GM10248 (cell line): ENCODE measurements around the gene BANF2.

Source experiments
- CTCF ChIA-PET: fragments of 300-600 bp; sonication (Branson Sonifier 250); formaldehyde crosslinking; extraction: SDS; loops from one replicate; lab custom pipeline; 2021; ENCODE audit warnings: antibody characterized with exemption; lab: Yijun Ruan, JAX
- POLR2A ChIA-PET: fragments of 350-650 bp; sonication (Branson Sonifier 250); formaldehyde crosslinking; extraction: SDS; loops from one replicate; lab custom pipeline; 2020; ENCODE audit warnings: antibody characterized with exemption; lab: Yijun Ruan, JAX
- DNase-seq: peaks from one replicate; pipeline ENCODE4 v3.0.0; 2012; ENCODE audit errors: extremely low spot score
- TF ChIP-seq, protein P1 (sequence below): IDR thresholded peaks from 2 replicates; pipeline ENCODE4 v1.5.1; 2012; ENCODE audit warnings: mild to moderate bottlenecking, low read depth; ENCODE audit errors: extremely low read depth, missing control alignments, control extremely low read depth

The BANF2 gene

GRCh38 chr20:17761604-17762003 is 61.8 kb downstream of the BANF2 start:
- ChIA-PET CTCF (no interaction called here), POLR2A (no interaction called here)
- DNase-seq = no peak
- TF ChIP-seq, protein P1, sequence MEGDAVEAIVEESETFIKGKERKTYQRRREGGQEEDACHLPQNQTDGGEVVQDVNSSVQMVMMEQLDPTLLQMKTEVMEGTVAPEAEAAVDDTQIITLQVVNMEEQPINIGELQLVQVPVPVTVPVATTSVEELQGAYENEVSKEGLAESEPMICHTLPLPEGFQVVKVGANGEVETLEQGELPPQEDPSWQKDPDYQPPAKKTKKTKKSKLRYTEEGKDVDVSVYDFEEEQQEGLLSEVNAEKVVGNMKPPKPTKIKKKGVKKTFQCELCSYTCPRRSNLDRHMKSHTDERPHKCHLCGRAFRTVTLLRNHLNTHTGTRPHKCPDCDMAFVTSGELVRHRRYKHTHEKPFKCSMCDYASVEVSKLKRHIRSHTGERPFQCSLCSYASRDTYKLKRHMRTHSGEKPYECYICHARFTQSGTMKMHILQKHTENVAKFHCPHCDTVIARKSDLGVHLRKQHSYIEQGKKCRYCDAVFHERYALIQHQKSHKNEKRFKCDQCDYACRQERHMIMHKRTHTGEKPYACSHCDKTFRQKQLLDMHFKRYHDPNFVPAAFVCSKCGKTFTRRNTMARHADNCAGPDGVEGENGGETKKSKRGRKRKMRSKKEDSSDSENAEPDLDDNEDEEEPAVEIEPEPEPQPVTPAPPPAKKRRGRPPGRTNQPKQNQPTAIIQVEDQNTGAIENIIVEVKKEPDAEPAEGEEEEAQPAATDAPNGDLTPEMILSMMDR = no peak

DNA sequence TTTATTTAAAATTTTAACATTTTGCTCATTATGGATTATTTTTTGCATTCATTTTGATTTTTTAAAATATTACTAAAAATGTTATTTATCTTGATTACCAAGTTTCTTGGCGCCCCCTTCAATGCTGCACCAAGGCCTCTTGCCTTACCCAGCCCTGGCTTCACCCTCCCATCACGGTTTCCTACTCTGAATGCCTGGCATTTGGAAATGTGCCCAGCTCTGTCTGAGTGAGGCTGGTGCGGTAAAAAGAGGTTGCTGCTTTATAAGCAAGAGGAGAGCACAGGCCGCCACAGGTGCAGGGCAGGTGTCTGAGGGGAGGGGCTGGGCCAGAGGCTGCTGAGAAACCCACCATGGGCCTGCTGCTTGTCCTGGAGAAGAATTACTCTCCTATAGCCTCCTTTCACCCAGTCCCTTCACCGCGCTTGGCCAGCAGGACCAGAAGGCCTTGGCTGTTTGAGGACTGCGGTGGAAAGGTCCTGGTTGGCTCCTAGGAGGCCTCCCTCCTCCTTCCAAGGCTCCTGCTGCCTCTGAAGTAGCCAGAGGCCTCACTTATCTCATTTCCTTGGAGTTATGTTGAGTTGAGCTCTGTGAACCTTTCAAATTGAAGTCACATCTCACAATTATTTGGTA is 62.6 kb downstream of the BANF2 start:
- TF ChIP-seq, protein P1 = no peak
- ChIA-PET POLR2A (no interaction called here), CTCF (no interaction called here)
- no peak for DNase-seq

DNA sequence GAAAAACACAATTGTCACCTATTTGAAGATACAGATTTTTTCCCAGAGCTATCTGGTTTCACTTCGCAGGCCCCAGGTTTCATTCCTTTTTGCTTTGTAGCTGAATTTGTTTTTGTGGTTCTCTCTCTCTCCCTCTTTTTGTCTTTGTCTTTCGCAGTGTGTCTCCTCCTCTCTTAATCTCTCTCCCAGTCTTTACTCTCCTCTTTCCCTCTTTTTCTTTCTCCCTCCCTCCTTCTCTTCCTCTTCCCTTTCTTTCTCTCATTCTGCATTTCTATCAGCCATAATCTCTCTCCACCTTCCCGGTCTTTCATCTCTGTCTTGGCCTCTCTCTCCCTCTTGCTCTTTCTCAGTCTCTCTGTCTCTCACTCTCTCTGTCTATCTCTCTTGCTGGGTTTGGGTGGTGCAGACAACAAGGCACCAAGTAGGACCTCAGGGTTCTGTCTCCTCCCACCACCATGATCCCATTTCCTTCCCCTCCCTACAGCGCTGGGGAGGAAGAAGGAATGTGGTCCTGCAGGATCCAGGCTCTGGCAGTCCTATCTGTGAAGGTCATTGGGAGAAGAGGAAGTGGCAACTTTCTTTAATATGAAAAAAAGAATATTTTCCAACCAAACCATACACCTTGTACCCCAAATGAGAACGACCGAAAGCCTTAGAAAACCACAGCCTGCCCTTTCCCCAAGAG is 63.2 kb downstream of the BANF2 start:
- CTCF ChIA-PET = no interaction called here
- TF ChIP-seq, protein P1 = no peak
- no peak for DNase-seq
- POLR2A ChIA-PET = no interaction called here

DNA sequence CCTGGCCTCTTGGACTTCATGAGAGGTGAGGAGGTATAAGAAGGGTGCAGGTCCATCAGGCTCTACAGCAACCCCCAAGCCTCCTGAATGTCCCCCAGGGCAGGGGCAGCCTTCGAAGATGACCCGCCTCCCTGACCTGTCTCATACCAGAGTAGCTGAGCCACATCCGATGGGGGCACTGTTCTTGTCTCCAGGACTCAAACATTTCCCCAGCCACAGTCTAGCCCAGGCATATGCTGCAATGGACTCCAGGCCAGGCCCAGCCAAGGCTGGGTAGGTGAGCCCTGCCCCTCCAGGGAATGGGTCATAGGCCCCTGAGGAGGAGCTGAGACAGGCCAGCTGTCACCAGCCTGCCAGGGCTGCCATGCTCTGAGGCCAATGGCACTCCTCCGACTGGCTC is 65.3 kb downstream of the BANF2 start:
- TF ChIP-seq, protein P1 = no peak
- no peak for DNase-seq
- POLR2A ChIA-PET = no interaction called here
- CTCF ChIA-PET = interaction anchor here (0.9 kb wide), 1 partner anchor 13 kb away, joined by 3 read pairs; no protein-coding TSS in a partner anchor

DNA sequence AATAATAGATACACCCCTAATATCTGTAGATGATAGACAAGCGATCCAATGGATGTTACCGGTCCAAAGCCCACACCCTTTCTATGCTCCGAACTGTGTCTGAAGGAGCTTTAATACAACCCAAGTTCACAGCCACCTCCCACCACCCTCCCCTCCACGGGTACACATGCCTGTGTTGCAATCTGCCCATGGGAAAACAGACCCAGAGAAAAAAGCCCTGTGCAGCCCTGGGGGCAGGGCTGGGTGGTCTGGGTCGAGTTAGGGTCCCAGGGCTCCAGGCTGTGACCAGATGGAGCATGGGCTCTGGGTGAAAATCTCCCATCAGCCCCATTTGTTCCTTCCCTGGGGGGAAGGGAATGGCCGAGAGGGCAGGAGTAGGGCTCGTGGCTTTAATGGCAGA is 65.8 kb downstream of the BANF2 start:
- POLR2A ChIA-PET = no interaction called here
- TF ChIP-seq, protein P1 = no peak
- CTCF ChIA-PET = no interaction called here
- DNase-seq = no peak

- TF ChIP-seq, protein P1 = no peak
- no peak for DNase-seq
- ChIA-PET POLR2A (no interaction called here), CTCF (no interaction called here)
These were observed 66.5 kb downstream of the BANF2 start for GRCh38 chr20:17766226-17766625.
